ENCODE measurements around the gene MTOR. TPM values are rescaled to one million over a fixed set of nuclear protein-coding genes. Genes with fewer than 3 reads are reported as not detected.

Gene MTOR
- total RNA-seq, 1 experiment from 2014 or later: 48.0 TPM

DNA sequence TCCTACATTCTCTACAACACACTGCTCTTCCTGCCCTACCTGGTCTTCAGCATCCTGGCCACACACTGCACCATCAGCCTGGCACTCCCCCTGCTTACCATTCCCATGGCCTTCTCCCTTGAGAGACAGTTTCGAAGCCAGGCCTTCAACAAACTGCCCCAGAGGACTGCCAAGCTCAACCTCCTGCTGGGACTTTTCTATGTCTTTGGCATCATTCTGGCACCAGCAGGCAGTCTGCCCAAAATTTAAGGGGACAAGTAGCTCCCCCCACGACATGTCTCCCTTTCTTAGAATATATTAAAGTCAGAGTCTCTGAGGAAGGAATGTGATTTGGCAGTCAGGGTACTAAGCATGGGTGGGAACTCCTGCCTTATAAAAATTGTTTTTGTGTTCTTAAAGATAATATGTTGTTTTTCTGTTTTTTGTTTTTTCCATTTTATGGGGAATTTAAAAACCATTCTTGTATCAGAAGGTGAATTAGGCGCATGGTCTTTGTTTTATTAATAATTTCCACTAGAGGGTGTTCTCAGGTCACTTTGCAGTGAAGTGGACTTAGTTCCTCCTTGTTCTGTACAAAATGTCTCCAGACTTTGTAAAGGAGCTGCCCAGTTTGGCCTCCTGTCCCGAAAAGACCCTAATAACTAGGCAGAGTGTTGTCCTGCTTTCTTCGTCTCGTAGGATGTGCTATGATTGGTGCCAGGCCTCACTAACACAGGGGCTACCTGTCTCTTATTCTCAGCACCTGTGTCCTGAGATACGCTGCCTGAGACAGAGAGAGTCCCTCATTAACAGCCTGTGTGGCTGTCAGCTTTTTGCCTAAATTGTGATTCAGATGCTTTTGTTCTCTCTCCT, 23.8 kb upstream of the MTOR start:
- peaks cover 28% of the 10 kb centered on the region for H3K79me2 ChIP-seq (ENCODE audit: low read length)
- H2AFZ ChIP-seq (ENCODE audit: low read length): no peak overlapping the region
- H3K27me3 ChIP-seq (ENCODE audit: low read length): no peaks in the 10 kb centered on the region
- H3K4me3 ChIP-seq (ENCODE audit: low read length): no peak overlapping the region
- TF ChIP-seq EZH2 (IDR thresholded peaks at IDR 0.05; ENCODE audit: low read length, unreplicated experiment): no peak
- TF ChIP-seq, protein P1, sequence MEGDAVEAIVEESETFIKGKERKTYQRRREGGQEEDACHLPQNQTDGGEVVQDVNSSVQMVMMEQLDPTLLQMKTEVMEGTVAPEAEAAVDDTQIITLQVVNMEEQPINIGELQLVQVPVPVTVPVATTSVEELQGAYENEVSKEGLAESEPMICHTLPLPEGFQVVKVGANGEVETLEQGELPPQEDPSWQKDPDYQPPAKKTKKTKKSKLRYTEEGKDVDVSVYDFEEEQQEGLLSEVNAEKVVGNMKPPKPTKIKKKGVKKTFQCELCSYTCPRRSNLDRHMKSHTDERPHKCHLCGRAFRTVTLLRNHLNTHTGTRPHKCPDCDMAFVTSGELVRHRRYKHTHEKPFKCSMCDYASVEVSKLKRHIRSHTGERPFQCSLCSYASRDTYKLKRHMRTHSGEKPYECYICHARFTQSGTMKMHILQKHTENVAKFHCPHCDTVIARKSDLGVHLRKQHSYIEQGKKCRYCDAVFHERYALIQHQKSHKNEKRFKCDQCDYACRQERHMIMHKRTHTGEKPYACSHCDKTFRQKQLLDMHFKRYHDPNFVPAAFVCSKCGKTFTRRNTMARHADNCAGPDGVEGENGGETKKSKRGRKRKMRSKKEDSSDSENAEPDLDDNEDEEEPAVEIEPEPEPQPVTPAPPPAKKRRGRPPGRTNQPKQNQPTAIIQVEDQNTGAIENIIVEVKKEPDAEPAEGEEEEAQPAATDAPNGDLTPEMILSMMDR (conservative IDR thresholded peaks at IDR 0.05; ENCODE audit: low read depth, low read length): peak; percentile 56
- TF ChIP-seq EZH2phosphoT487 (IDR thresholded peaks at IDR 0.05; ENCODE audit: borderline replicate concordance, low read length): no peak
- H3K9me3 ChIP-seq (ENCODE audit: low read length): no peaks in the 10 kb centered on the region
- POLR2A ChIA-PET (ENCODE audit: unreplicated experiment): no interaction called here
- no TSS peak for BruUV-seq (replicated peaks)
- CTCF ChIA-PET: interaction anchor here (0.5 to 0.6 kb wide), 2 partner anchors 24 to 475 kb away, joined by 3 to 4 read pairs; partner anchors contain the start of gene MTOR
- DNase-seq (peak; percentile 30), ATAC-seq (no peak)
- 0 out of 2 replicates have a peak, but pooled peaks cover 7% of the 10 kb centered on the region for H4K20me1 ChIP-seq (ENCODE audit: low read length)
- no peak overlapping the region for H3K9ac ChIP-seq (ENCODE audit: low read length)
- no peak overlapping the region for H3K4me2 ChIP-seq (ENCODE audit: low read length)
- peaks cover 5% of the 10 kb centered on the region; the same call in 1 of the 2 replicates for H3K4me1 ChIP-seq (ENCODE audit: insufficient read depth, low read length)
- no peaks in the 10 kb centered on the region for H3F3A ChIP-seq (ENCODE audit: low read length, unreplicated experiment)
- intact Hi-C loops (cut with micrococcal nuclease): loop anchor here (10.0 kb wide), 1 partner anchor 359 kb away; no protein-coding TSS in a partner anchor
- H3K27ac ChIP-seq (ENCODE audit: low read length): no peak overlapping the region
- H3K36me3 ChIP-seq (ENCODE audit: low read depth, low read length): peaks cover 16% of the 10 kb centered on the region; the same call in 1 of the 2 replicates
- no peaks in the 10 kb centered on the region for H3K9me2 ChIP-seq (replicated peaks; ENCODE audit: low read length)

DNA sequence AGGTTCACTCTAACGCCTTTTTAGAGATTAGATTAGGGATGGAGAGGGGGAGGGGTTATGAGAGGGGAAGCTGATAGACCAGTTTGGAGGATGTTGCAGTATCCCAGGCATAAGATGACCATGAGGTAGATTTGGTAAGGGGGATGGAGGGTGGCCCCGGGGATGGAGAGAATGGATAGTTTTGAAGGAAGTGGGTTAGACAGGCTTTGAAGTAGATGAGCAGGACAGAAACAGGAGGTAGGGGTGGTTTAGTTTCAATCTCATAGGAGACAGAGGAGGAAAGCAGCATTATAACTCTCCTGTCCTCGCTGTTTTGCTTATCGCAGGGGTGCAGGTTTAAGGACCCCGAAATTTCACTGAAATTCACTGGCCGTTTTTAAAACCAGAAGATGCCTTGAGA, 22.4 kb upstream of the MTOR start:
- Histone ChIP-seq H2AFZ (ENCODE audit: low read length) (no peak overlapping the region), H3K79me2 (ENCODE audit: low read length) (peaks cover 40% of the 10 kb centered on the region), H3K4me2 (ENCODE audit: low read length) (no peak overlapping the region), H3K4me1 (ENCODE audit: insufficient read depth, low read length) (peaks cover 5% of the 10 kb centered on the region; the same call in 1 of the 2 replicates), H4K20me1 (ENCODE audit: low read length) (0 out of 2 replicates have a peak, but pooled peaks cover 8% of the 10 kb centered on the region), H3K27me3 (ENCODE audit: low read length) (no peaks in the 10 kb centered on the region), H3K9me3 (ENCODE audit: low read length) (no peaks in the 10 kb centered on the region), H3K36me3 (ENCODE audit: low read depth, low read length) (peaks cover 20% of the 10 kb centered on the region), H3K27ac (ENCODE audit: low read length) (no peak overlapping the region), H3K9me2 (replicated peaks; ENCODE audit: low read length) (no peaks in the 10 kb centered on the region), H3K4me3 (ENCODE audit: low read length) (no peak overlapping the region), H3F3A (ENCODE audit: low read length, unreplicated experiment) (no peaks in the 10 kb centered on the region), H3K9ac (ENCODE audit: low read length) (no peak overlapping the region)
- POLR2A ChIA-PET (ENCODE audit: unreplicated experiment): no interaction called here
- CTCF ChIA-PET: no interaction called here
- DNase-seq (no peak), ATAC-seq (no peak)
- BruUV-seq (replicated peaks): no TSS peak
- intact Hi-C loops (cut with micrococcal nuclease): loop anchor here (10.0 kb wide), 1 partner anchor 360 kb away; no protein-coding TSS in a partner anchor
- TF ChIP-seq EZH2phosphoT487 (IDR thresholded peaks at IDR 0.05; ENCODE audit: borderline replicate concordance, low read length) (no peak), EZH2 (IDR thresholded peaks at IDR 0.05; ENCODE audit: low read length, unreplicated experiment) (no peak)
- TF ChIP-seq, protein P1 (conservative IDR thresholded peaks at IDR 0.05; ENCODE audit: low read depth, low read length): no peak
